Gastroesophageal sphincter (tissue), 4 donors: ENCODE results near the gene PRRX1. TPM values are rescaled to one million over a fixed set of nuclear protein-coding genes. Genes with fewer than 3 reads are reported as not detected.
A peak's percentile ranks its signal among the peaks of the same experiment; 100 is the strongest.

ENCODE experiments used
- ATAC-seq: fragments of 150-250 bp; one replicate; pipeline ENCODE4 v1.9.1; 2016; ENCODE audit warnings: mild to moderate bottlenecking, moderate library complexity
- H3K27ac ChIP-seq, 4 donors: fragments of 200-600 bp; sonication (generic) in 3 of 4; 1 replicate in 3 of 4; 2 replicates in 1 of 4; pipeline ENCODE4 v1.5.1; 2016 to 2019
- H3K27me3 ChIP-seq: fragments of 200-600 bp; sonication (generic); one replicate; pipeline ENCODE4 v1.5.1; 2019
- H3K36me3 ChIP-seq, 2 donors: fragments of 200-600 bp; sonication (generic); one replicate each; pipeline ENCODE4 v1.5.1; 2019; ENCODE audit warnings: control low read depth in 1 of 2
- H3K4me1 ChIP-seq, 3 donors: fragments of 200-600 bp; sonication (generic); 1 replicate in 2 of 3; 2 replicates in 1 of 3; pipeline ENCODE4 v1.5.1; 2016 to 2019; ENCODE audit warnings: control low read depth in 2 of 3
- H3K4me3 ChIP-seq, 2 donors: fragments of 200-600 bp; sonication (generic); one replicate each; pipeline ENCODE4 v1.5.1; 2019; ENCODE audit warnings: mild to moderate bottlenecking in 1 of 2, moderate library complexity in 1 of 2
- H3K9me3 ChIP-seq, 3 donors: fragments of 200-600 bp; sonication (generic); one replicate each; pipeline ENCODE4 v1.5.1; 2017 to 2019; ENCODE audit warnings: control low read depth in 2 of 3
- EP300 ChIP-seq: sonication (generic); formaldehyde crosslinking; IDR thresholded peaks from one replicate; pipeline ENCODE4 v1.6.1; 2017; ENCODE audit warnings: antibody characterized with exemption, mild to moderate bottlenecking
- POLR2A ChIP-seq, 2 donors: fragments of 450-650 bp; IDR thresholded peaks; one replicate each; pipeline ENCODE4 v1.6.1; 2017; ENCODE audit warnings: antibody characterized with exemption in 2 of 2, mild to moderate bottlenecking in 2 of 2, moderate library complexity in 1 of 2
- POLR2AphosphoS5 ChIP-seq: sonication (generic); formaldehyde crosslinking; IDR thresholded peaks from one replicate; pipeline ENCODE4 v1.6.1; 2017; ENCODE audit warnings: antibody characterized with exemption
- WGBS, 2 donors: methylation state at CpG; one replicate each; pipeline ENCODE4 v1.1.5; 2018; ENCODE audit warnings: low coverage in 1 of 2; 5-methylcytosine and 5-hydroxymethylcytosine counted together
- total RNA-seq, 4 donors: library from RNA; depleted of rRNA; stranded (reverse); fragments of >200 nt; gene quantifications; one replicate each; pipeline ENCODE4 v1.1.0, GENCODE V29; 2016
- TF ChIP-seq, protein P1 (sequence below), 4 experiments: fragments of 200-600 bp in 2 of 4; fragments of 450-650 bp in 2 of 4; sonication (generic) in 1 of 4; IDR thresholded peaks; one replicate each; pipeline ENCODE4 v1.5.1; 2017 to 2019; ENCODE audit warnings: antibody characterized with exemption in 4 of 4, mild to moderate bottlenecking in 2 of 4, moderate library complexity in 2 of 4

PRRX1 gene
- total RNA-seq, 4 donors from 2014 or later: 13.4 to 27.9 (median 21.4) TPM

DNA sequence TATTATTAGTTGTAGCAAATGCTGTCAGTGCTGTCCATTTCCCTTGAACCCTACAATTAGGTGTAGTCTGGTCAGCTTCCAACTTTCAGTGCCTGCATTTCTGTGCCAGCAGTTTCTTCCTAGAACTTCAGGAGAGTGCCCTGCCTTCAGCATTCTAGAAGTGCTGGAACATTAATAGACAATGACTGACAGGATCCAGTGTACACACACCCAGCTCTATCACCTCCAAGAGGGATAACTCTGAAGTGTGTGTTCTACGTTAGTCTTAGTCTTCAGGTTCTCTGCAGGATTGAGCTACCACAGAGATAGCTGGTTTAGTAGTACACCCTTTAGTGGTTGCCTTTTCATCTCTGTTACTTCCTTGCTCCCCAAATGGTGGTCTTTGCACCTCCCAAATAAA lies 61.4 kb downstream of the PRRX1 start:
- WGBS, 2 donors: 67 to 100% methylated on average over 1 of the region's 1 CpG
- no peak overlapping the region for H3K4me3 ChIP-seq
- H3K4me1 ChIP-seq: no peaks in the 10 kb centered on the region
- no peaks in the 10 kb centered on the region for H3K9me3 ChIP-seq
- H3K27ac ChIP-seq: no peak overlapping the region
- ATAC-seq: no peak
- H3K36me3 ChIP-seq: no peaks in the 10 kb centered on the region
- no peaks in the 10 kb centered on the region for H3K27me3 ChIP-seq
- no peak for TF ChIP-seq EP300
- TF ChIP-seq, protein P1, sequence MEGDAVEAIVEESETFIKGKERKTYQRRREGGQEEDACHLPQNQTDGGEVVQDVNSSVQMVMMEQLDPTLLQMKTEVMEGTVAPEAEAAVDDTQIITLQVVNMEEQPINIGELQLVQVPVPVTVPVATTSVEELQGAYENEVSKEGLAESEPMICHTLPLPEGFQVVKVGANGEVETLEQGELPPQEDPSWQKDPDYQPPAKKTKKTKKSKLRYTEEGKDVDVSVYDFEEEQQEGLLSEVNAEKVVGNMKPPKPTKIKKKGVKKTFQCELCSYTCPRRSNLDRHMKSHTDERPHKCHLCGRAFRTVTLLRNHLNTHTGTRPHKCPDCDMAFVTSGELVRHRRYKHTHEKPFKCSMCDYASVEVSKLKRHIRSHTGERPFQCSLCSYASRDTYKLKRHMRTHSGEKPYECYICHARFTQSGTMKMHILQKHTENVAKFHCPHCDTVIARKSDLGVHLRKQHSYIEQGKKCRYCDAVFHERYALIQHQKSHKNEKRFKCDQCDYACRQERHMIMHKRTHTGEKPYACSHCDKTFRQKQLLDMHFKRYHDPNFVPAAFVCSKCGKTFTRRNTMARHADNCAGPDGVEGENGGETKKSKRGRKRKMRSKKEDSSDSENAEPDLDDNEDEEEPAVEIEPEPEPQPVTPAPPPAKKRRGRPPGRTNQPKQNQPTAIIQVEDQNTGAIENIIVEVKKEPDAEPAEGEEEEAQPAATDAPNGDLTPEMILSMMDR (IDR thresholded peaks at IDR 0.05): no peak
- TF ChIP-seq POLR2AphosphoS5: no peak
- TF ChIP-seq POLR2A (IDR thresholded peaks at IDR 0.05): no peak

GRCh38 chr1:170727963-170728362 lies 64.0 kb downstream of the PRRX1 start:
- H3K36me3 ChIP-seq: no peaks in the 10 kb centered on the region
- no peaks in the 10 kb centered on the region for H3K27me3 ChIP-seq
- H3K9me3 ChIP-seq: no peaks in the 10 kb centered on the region
- H3K4me1 ChIP-seq: no peaks in the 10 kb centered on the region
- no peak overlapping the region for H3K27ac ChIP-seq
- no peak overlapping the region for H3K4me3 ChIP-seq
- no peak for TF ChIP-seq POLR2AphosphoS5
- no peak for TF ChIP-seq EP300
- TF ChIP-seq, protein P1 (IDR thresholded peaks at IDR 0.05): no peak
- TF ChIP-seq POLR2A (IDR thresholded peaks at IDR 0.05): no peak
- WGBS, 2 donors: 75 to 88% methylated on average over 5 of the region's 5 CpGs
- ATAC-seq: no peak

DNA sequence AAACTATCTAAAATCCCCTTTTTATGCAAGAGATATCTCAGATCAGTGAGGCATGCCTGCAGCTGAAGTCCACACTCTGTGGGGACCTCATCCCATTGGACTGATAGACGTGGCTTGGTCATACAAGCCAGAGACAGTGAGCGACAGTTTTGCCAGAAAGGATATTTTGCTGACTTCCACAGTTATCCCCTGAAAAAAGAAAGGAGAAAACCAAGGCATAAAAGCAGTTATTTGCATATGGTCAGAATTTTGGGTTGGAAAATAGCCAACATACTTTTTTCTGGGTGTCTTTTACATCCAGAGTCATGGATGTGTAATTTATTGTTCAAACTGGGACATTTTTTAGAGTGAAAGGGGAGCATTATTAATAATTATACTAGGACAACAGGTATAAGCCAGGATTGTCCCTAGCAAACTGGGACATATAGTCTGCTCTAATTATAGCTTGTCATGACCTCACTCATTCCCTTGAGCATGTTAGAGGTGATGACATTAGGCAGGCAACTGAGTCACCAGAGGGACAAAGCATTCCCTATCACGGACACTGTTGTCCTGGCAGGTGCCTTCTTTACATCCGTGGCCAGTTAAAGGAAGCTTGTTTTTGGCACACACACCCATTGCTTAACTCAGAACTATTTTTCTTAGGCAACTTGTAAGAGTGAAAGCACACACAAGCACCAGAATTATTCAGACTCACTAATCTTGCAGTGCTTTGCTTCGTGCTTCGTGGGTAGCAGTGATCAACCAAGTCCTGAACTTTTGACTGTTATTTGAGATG lies 65.5 kb downstream of the PRRX1 start:
- no peaks in the 10 kb centered on the region for H3K36me3 ChIP-seq
- ATAC-seq: peak; percentile 71
- H3K27me3 ChIP-seq: no peaks in the 10 kb centered on the region
- no peak overlapping the region for H3K4me3 ChIP-seq
- no peaks in the 10 kb centered on the region for H3K9me3 ChIP-seq
- H3K4me1 ChIP-seq: no peaks in the 10 kb centered on the region
- peak overlapping the region in 3 of 4 donors; percentile 21 to 25 (median 24) for H3K27ac ChIP-seq
- TF ChIP-seq, protein P1 (IDR thresholded peaks at IDR 0.05): no peak
- no peak for TF ChIP-seq POLR2AphosphoS5
- WGBS, 2 donors: 59 to 78% methylated on average over 5 of the region's 6 CpGs

GRCh38 chr1:170730014-170730413 lies 66.1 kb downstream of the PRRX1 start:
- 25 to 38% methylated on average over 3 to 6 of the region's 6 CpGs for WGBS, 2 donors

More at GRCh38 chr1:170730014-170730413, 66.1 kb downstream of the PRRX1 start:
- H3K27ac ChIP-seq: peak overlapping the region in 1 of 4 donors; percentile 25
- no peaks in the 10 kb centered on the region for H3K27me3 ChIP-seq
- no peaks in the 10 kb centered on the region for H3K36me3 ChIP-seq
- H3K4me1 ChIP-seq: no peaks in the 10 kb centered on the region
- no peaks in the 10 kb centered on the region for H3K9me3 ChIP-seq
- TF ChIP-seq EP300 (no peak), POLR2A (IDR thresholded peaks at IDR 0.05) (no peak), POLR2AphosphoS5 (no peak)
- TF ChIP-seq, protein P1 (IDR thresholded peaks at IDR 0.05): no peak
- no peak for ATAC-seq
- H3K4me3 ChIP-seq: no peak overlapping the region
